Activated T-cell treated with anti-CD3 and anti-CD28 coated beads, Interleukin-2, amount 50 U/mL, for 24 hours (primary cell): ENCODE measurements around the gene SGMS1.

ENCODE experiments used
- DNase-seq: peaks from one replicate; pipeline ENCODE4 v3.0.0-alpha.2; 2020
- H3K27ac Mint-ChIP-seq: 2 replicates; pipeline ENCODE4 v1.8.0; 2020; ENCODE audit warnings: mild to moderate bottlenecking, mixed read lengths
- H3K27me3 Mint-ChIP-seq: 2 replicates; pipeline ENCODE4 v1.8.0; 2020; ENCODE audit warnings: mixed read lengths
- H3K36me3 Mint-ChIP-seq: 2 replicates; pipeline ENCODE4 v1.8.0; 2020; ENCODE audit warnings: low read depth, mixed read lengths
- H3K4me1 Mint-ChIP-seq: 2 replicates; pipeline ENCODE4 v1.8.0; 2020; ENCODE audit warnings: low read depth, mixed read lengths
- H3K4me3 Mint-ChIP-seq: 2 replicates; pipeline ENCODE4 v1.8.0; 2020; ENCODE audit warnings: mild to moderate bottlenecking, moderate library complexity, mixed read lengths
- H3K9me3 Mint-ChIP-seq: 2 replicates; pipeline ENCODE4 v1.8.0; 2020; ENCODE audit warnings: mixed read lengths

SGMS1 gene

DNA sequence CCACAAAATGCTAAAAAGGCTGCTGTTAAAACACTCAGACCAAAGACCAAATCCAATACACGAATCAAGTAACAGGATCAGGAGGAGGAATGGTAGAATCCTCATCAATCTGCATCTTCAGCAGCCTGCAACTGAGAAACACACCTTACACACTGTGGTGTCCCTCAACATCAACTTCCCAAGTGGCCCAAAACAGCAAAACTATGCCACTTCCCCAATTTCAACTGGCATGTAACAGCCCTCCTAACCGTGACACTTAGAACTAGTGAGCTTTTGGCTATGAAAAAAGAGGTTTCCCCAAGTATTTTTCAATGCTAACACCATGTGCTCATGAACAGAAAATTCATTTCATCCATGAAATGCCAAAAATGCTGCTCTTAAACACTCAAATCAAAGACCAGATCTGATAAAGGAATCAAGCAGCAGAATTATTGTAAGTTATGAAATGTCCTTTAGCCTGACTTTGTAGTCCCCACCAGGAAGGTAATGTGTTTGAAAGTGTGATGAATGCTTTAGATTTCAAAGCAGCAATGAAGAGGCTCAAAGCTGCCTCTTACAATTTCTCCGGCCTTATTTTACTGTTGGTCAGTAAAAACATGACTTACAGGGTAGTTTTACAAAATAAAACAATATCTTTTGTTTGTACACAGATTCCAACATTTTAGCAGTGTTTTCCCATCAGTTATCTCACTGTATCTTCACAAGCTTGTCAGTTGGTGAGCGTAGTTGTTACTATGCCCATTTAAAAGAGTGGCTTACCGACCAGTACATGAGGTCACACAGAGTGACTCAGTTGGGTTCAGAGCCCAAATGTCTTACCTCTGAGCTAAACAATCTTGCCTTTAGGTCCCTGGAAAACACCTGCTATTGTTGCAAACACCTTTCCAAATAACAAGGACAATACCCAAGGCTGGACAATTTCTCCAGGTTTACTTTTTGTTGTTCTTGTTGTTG, 306.8 kb downstream of the SGMS1 start:
- Mint-ChIP-seq H3K4me1 (peaks cover 16% of the 10 kb centered on the region), H3K9me3 (no peaks in the 10 kb centered on the region), H3K4me3 (no peak overlapping the region), H3K36me3 (peaks cover 61% of the 10 kb centered on the region), H3K27ac (no peak overlapping the region), H3K27me3 (no peaks in the 10 kb centered on the region)
- no peak for DNase-seq

DNA sequence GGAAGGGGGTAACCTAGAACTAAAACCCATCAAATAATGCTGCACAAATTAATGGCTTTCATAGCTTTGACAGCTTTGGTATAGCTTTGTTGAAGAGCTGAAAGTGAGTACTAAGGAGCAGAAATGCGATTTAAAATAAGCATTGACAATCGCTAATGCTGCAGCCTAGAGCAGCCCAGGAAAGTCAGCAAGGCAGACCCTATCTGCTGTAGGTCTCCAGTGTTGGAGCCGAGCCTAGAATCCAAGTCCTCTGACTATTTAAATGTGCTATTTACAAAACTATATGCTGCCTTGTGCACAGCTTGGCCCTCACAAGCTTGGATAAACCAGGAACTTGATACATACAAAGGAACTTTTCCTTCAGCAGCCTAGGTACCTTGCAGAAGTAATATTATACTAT, 307.6 kb downstream of the SGMS1 start:
- Mint-ChIP-seq H3K9me3 (no peaks in the 10 kb centered on the region), H3K4me1 (peaks cover 15% of the 10 kb centered on the region), H3K4me3 (no peak overlapping the region), H3K36me3 (peaks cover 61% of the 10 kb centered on the region), H3K27me3 (no peaks in the 10 kb centered on the region), H3K27ac (no peak overlapping the region)
- no peak for DNase-seq

DNA sequence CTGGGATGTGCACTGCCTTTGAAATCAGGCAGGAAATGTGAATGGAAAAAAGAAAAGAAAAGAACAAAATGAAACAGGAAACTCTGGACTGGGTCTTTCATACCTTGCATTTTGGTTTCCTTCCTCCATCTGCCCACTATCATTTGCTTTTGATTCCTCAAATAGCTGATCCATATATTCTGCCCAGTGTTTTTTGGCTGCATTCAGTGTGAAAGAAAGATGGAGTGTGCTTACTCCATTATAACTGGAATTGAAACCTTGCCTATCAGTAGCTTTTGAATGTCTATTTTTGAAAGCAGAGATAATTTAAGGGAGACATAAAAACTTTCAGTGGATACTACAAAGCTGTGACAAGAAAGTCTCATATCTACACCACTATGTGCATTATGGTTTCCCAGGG, 308.3 kb downstream of the SGMS1 start:
- peaks cover 62% of the 10 kb centered on the region for H3K36me3 Mint-ChIP-seq
- H3K4me3 Mint-ChIP-seq, result no peak overlapping the region
- H3K9me3 Mint-ChIP-seq, result no peaks in the 10 kb centered on the region
- no peak for DNase-seq
- H3K27ac Mint-ChIP-seq, result no peak overlapping the region
- H3K4me1 Mint-ChIP-seq, result peaks cover 15% of the 10 kb centered on the region
- H3K27me3 Mint-ChIP-seq, result no peaks in the 10 kb centered on the region

DNA sequence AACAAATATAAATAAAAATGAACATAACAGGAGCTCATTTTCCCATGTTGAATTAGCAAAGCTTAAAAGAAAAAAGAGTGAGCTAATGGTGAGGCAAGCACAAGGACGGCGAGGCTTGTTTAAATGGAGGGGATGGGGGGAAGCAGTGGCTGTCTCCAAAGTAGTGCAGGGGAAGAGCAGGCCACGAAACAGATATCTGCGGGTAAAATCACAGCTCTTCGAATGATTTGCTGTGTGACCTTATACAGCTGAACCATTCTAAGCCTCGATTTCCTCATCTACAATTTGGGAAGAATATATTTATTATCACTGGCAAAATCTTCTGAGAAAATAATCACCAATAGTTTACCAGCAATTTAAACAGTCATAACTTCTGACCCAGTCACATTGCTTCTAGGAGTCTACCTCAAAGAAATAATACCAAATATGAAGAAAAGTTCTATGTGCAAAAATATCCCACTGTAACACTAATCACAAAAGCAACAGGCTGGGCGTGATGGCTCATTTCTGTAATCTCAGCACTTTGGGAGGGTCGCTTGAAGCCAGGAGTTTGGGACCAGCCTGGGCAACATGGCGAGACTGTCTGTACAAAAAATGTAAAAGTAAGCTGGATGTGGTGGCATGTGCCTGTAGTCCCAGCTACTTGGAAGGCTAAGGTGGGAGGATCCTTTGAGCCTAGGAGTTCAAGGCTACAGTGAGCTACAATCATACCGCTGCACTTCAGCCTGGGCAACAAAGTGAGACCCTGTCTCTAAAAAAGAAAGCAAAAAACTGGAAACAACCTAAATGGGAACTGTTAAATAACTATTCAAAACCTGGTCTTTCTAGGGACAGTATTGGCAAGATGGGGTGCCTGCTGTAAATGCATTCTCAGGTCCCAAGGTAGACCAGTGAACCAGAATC, 309.3 kb downstream of the SGMS1 start:
- no peak for DNase-seq
- Mint-ChIP-seq H3K4me1 (peaks cover 15% of the 10 kb centered on the region), H3K27ac (no peak overlapping the region), H3K4me3 (no peak overlapping the region), H3K36me3 (peaks cover 69% of the 10 kb centered on the region), H3K27me3 (no peaks in the 10 kb centered on the region), H3K9me3 (no peaks in the 10 kb centered on the region)

DNA sequence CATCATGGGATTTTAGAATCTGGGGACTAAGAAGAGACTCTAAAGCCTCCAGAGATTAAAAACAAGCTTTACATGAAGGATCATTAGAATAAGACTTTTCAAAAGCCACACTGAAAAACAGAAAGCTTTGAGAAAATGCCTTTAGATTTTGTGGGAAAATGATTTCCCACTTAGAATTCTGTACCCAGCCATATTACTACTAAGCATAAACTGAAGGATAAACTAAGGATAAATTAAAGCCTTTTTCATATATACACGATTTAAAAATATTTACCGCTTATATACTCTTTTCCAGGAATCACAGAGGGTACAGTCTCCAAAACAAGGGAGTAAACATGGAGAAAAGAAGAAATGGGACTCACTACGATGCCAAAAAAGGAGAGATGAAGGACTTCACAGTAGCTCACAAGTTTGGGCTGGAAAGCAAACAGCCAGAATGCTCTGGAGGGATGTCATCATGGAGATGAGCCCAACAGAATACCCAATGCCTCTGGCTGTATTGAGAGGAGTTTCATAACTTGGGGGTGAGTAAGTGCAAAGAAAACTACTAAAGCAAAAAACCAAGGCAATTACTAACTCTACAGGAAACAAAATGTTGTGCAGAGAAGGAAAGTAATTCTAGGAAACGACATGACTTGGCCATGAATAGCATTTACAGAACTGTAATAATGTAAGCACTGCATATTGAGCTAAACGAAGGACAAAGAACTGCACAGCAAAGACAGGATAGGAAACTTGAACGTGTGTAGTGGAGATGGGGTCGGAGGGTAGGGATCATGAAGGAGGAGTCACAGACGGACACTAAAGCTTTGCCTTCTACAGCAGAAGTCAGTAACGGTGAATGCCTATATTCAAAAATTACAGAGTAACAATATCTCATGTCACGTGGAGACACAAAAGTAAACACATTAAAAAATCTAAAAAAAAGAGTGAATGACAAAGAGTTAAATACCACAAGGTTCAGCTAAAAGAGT, 311.0 kb downstream of the SGMS1 start:
- H3K9me3 Mint-ChIP-seq, result no peaks in the 10 kb centered on the region
- peak overlapping the region; percentile 48 for H3K27ac Mint-ChIP-seq
- H3K36me3 Mint-ChIP-seq, result peaks cover 72% of the 10 kb centered on the region
- no peak overlapping the region for H3K4me3 Mint-ChIP-seq
- peaks cover 15% of the 10 kb centered on the region for H3K4me1 Mint-ChIP-seq
- no peak for DNase-seq
- no peaks in the 10 kb centered on the region for H3K27me3 Mint-ChIP-seq

DNA sequence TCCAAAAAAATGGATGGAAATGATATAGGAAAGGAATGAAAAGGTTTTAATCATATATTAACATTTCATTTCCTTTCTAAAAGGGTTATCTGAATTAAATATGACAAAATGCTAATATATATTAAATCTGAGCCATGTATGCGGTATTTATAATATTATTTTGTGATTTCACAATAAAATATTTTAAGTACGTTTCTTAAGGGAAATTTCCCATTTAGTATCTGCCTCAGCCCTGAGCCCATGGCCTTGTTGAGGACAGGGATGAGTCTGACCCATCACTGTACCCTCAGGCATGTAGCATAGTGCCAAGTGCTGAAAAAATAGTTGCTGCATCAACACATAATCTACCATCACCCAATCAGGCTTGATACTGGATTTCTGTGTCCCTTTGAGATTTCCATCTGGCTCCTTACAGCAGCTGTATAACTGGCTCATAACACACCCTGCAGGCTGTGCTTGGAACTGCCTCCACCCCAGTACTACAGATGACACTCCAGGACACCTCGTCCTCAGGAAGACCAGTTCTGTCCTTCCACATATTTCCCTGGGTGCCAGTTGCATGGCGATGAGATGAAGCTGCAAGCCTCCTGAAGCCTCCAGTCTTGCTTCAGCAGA, 313.1 kb downstream of the SGMS1 start:
- Mint-ChIP-seq H3K27me3 (no peaks in the 10 kb centered on the region), H3K4me3 (no peak overlapping the region), H3K4me1 (peaks cover 12% of the 10 kb centered on the region), H3K27ac (no peak overlapping the region), H3K36me3 (peaks cover 77% of the 10 kb centered on the region), H3K9me3 (no peaks in the 10 kb centered on the region)
- peak; percentile 37 for DNase-seq

DNA sequence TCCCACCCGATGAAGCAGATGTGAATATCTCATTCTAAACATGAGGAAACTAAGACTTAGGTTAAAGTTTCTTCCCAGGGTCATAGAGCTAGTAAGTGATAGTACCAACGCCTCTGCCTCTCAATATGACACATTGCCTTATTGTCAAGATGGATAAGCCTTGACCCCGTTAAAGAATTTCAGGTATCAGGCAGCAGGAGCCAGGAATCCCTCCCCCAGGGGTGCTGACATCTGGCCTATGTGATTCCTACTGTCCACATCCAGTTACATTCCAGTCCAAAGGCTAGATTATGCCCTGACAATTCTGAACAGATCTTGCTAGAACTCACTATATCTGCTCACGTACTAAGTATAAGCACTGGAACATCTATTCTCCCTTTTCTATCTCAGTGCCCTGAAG, 314.4 kb downstream of the SGMS1 start:
- H3K9me3 Mint-ChIP-seq, result no peaks in the 10 kb centered on the region
- H3K4me1 Mint-ChIP-seq, result peaks cover 7% of the 10 kb centered on the region
- H3K27ac Mint-ChIP-seq, result no peak overlapping the region
- H3K27me3 Mint-ChIP-seq, result no peaks in the 10 kb centered on the region
- H3K4me3 Mint-ChIP-seq, result no peak overlapping the region
- no peak for DNase-seq
- peaks cover 70% of the 10 kb centered on the region for H3K36me3 Mint-ChIP-seq

DNA sequence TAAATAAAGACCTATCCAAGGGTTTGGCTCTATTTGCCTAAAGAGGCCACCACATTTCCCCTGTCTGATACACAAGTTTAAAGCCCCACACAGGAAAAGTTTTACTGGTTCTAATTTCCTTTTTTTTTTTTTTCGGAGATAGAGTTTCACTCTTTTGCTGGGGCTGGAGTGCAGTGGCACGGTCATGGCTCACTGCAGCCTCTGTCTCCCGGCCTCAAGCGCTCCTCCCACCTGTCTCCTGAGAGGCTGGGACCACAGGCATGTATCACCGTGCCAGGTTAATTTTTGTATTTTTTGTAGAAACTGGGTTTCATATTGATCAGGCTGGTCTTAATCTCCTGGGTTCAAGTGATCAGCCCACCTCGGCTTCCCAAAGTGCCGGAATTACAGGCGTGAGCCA, 319.1 kb downstream of the SGMS1 start:
- H3K4me1 Mint-ChIP-seq, result no peaks in the 10 kb centered on the region
- H3K9me3 Mint-ChIP-seq, result no peaks in the 10 kb centered on the region
- no peak for DNase-seq
- no peaks in the 10 kb centered on the region for H3K27me3 Mint-ChIP-seq
- peaks cover 31% of the 10 kb centered on the region for H3K36me3 Mint-ChIP-seq
- no peak overlapping the region for H3K4me3 Mint-ChIP-seq
- no peak overlapping the region for H3K27ac Mint-ChIP-seq

DNA sequence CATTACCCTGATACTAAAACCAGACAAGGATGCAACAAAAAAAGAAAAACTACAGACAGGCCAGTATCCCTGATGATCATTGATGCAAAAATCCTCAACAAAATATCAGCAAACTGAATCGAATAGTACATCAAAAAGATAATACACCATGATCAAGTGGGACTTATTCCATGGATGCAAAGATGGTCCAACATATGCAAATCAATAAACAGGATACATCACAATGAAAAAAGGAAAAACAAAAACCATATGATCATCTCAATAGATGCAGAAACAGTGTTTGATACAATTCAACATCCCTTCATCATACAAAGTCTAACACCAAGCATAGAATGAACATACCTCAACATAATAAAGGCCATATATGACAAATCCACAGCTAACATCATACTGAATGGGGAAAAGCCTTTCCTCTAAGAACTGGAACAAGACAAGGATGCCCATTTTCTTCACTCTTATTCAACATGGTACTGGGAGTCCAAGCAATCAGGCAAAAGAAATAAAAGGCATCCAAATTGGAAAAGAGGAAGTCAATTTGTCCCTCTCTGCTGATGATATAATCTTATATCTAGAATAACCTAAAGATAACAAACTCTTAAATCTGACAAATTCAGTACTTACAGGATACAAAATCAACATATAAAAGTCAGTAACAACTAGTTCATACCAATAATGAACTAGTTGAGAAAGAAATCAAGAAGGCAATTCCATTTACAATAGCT, 323.6 kb downstream of the SGMS1 start:
- DNase-seq, result no peak
- peaks cover 13% of the 10 kb centered on the region for H3K9me3 Mint-ChIP-seq
- H3K27ac Mint-ChIP-seq, result no peak overlapping the region
- H3K36me3 Mint-ChIP-seq, result no peaks in the 10 kb centered on the region
- H3K4me1 Mint-ChIP-seq, result no peaks in the 10 kb centered on the region
- no peaks in the 10 kb centered on the region for H3K27me3 Mint-ChIP-seq
- no peak overlapping the region for H3K4me3 Mint-ChIP-seq

DNA sequence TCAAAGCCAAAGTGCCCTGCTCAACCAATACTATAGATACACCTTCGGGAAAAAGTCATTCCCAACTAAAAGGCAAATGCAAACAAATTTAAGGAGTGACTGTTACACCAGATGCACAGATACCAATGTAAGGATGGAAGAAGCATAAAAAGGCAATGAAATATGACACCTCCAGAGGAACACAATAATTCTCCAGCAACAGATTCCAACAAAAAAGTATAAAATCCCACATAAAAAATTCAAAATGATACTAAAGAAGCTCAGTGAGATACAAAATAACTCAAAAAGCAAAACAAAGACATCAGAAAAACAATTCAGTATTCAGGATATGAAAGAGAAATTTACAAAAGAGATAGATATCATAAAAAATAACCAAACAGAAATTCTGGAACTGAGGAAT, 328.4 kb downstream of the SGMS1 start:
- Mint-ChIP-seq H3K36me3 (no peaks in the 10 kb centered on the region), H3K27me3 (no peaks in the 10 kb centered on the region)

DNA sequence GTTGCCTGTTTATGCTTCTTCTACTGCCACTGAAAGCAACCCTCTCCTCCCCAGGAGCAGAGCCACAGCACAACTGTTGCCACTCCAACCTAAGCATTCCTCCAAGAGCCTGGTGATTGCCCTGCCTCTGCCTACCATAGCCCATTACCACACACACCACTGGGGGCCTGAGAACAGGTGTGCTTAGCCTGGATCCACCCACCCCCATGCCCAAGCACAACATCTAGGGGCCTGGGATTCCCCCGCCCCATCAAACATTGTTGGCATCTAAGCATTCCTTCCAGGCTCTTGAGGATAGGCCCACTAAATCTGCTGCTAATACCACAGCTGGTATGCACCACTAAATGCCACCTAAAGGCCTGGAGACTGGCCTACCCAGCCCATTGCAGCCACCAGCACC, 329.2 kb downstream of the SGMS1 start:
- no peaks in the 10 kb centered on the region for H3K27me3 Mint-ChIP-seq
- no peak overlapping the region for H3K27ac Mint-ChIP-seq
- H3K4me1 Mint-ChIP-seq, result no peaks in the 10 kb centered on the region
- H3K9me3 Mint-ChIP-seq, result peaks cover 13% of the 10 kb centered on the region
- H3K36me3 Mint-ChIP-seq, result no peaks in the 10 kb centered on the region
- no peak for DNase-seq
- no peak overlapping the region for H3K4me3 Mint-ChIP-seq

More for the DNA sequence above, 328.4 kb downstream of the SGMS1 start:
- Mint-ChIP-seq H3K4me3 (no peak overlapping the region), H3K4me1 (no peaks in the 10 kb centered on the region), H3K27ac (no peak overlapping the region), H3K9me3 (peaks cover 13% of the 10 kb centered on the region)
- no peak for DNase-seq

DNA sequence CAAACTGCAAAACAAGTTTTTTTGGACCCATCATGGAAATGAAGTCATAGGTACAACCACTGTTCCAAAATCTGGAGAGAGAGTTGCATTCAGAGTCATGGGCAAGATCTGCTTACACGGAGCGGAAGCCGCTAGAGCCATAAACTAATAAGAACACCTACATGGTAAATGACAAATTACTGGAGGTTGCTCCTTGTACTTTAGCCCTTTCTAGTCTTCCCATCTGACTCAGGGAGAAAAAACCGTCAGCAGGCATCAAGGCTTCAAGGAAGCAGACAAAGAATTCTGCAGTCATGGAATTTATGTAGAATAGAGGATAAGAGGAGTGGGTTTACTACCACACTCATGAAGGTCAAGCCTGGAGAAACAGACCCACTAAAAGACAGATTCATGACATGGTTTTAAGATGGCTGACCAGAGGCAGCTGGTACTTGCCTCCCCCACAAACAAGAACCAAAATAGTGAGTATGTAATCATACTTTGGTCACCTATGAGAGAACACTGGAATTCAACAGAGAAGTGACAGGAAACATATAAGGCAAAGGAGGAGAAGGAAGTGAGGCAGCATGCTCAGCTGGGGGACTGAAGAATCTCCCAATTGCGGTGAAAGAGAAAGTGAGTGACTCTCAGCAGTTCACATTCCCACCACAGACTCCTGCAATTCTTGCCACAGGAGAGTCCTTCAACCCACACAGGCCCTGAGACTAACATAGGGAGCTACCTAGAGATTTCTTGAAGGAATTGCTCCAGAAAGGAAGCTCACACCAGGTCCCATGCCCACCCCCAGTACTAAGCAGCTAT, 330.0 kb downstream of the SGMS1 start:
- Mint-ChIP-seq H3K27ac (no peak overlapping the region), H3K4me3 (no peak overlapping the region), H3K9me3 (peaks cover 10% of the 10 kb centered on the region), H3K4me1 (no peaks in the 10 kb centered on the region), H3K27me3 (no peaks in the 10 kb centered on the region), H3K36me3 (no peaks in the 10 kb centered on the region)
- DNase-seq, result no peak
